ENCODE data around the gene KLHDC8A. TPM values are rescaled to one million over a fixed set of nuclear protein-coding genes. Genes with fewer than 3 reads are reported as not detected.
A peak's percentile ranks its signal among the peaks of the same experiment; 100 is the strongest.

KLHDC8A gene
- total and polyA plus RNA-seq, 7 experiments from 2014 or later, result not detected

DNA sequence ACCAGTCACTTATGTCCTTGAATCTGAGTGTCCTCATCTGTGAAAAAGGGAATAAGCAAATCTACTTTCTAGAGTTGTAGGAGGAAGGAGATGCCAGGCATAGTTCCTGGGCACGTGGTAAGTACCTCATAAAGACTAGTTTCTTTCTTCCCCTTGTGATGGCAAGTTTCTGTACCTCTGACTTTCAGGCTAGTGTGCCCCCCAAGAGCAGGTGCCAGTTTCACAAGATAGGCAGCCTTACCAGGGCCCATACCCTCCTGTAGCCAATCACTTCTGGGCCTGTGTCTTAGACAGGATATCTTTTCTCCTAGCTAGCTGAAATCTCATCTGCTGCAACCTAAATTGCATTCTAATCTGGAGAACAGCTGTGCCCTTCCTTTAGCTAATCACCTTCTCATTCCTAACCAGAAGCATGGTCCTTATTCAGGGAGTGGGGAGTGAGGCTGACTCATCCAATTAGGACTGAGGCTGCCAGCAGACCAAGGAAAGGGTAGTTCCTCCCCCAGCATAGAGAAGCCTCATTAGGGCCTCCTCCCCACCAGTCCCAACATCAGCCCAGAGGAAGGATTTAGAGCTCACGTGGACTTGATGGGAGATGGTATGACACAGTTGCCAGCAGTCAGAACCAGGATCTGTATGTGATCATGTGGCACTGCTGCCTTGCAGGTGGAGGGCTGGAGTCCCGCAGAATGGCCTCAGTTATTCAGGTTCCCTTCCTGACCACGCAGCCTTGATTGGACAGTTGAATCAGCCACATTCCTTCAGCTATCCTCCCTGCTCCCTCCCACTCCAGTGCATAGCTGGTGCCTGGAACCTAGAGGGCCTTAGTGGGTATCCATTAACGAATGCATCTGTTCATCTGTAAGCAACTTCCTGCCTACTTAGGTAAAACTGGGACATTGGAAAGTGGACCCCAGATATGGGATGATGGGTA is 7.9 kb downstream of the KLHDC8A start:
- Mint-ChIP-seq H3K4me3 (no peak overlapping the region), H3K27me3 (peaks cover 32 to 65% (median 39%) of the 10 kb centered on the region in 5 donors), H3K4me1 (peaks cover 4 to 10% (median 9%) of the 10 kb centered on the region in 7 donors), H3K36me3 (no peaks in the 10 kb centered on the region), H3K27ac (no peak overlapping the region), H3K9me3 (no peaks in the 10 kb centered on the region)
- Histone ChIP-seq H3K27me3 (ENCODE audit: control insufficient read depth in 2 of 2, insufficient read depth in 2 of 2, low read length in 2 of 2) (peaks cover 0 to 8% of the 10 kb centered on the region in 2 donors), H3K4me1 (ENCODE audit: control insufficient read depth in 2 of 2, insufficient read depth in 2 of 2, low read length in 2 of 2) (peaks cover 0 to 6% of the 10 kb centered on the region in 2 donors), H3K36me3 (ENCODE audit: control insufficient read depth in 2 of 3, insufficient read depth in 3 of 3, low read length in 3 of 3) (no peaks in the 10 kb centered on the region), H3K9me3 (ENCODE audit: control insufficient read depth in 2 of 3, low read length in 3 of 3) (no peaks in the 10 kb centered on the region), H3K4me3 (ENCODE audit: low read length) (no peak overlapping the region), H3K27ac (ENCODE audit: low read depth, low read length) (no peak overlapping the region)
- ATAC-seq (no peak), DNase-seq (no peak)
- ChIA-PET CTCF (interaction anchor here (0.6 to 1.6 kb wide), 5 partner anchors 13 to 175 kb away, joined by 3 to 6 read pairs (median 4); no protein-coding TSS in a partner anchor), POLR2A (no interaction called here)
- intact Hi-C loops (cut with micrococcal nuclease), result no loop called here

DNA sequence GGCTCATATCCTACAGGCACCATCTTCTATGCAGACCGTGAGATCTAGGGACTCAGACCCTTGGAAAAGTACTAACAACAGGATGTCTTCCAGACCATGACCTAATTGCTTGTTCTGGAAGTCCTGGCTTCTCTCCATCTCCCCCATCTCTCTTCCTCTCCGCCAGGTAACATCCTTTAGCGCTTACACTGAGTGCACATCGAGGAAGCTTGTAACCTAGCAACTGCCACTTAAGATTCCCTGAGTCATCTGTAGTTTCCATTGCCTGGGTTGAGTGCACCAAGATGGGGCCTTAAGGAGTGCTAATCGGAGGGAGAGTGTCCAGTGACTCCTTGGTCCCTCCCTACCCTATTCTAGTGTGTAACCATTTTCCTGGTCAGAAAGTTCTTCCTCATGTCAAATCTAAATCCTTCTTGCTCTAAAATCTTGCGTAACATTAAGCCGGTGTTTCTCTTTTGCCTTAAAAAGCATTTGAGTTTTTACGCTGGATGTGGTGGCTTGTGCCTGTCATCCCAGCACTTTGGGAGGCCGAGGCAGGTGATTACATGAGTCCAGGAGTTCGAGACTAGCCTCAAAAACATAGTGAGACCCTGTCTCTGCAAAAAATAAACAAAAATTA is 9.7 kb downstream of the KLHDC8A start:
- Histone ChIP-seq H3K27ac (ENCODE audit: low read depth, low read length) (no peak overlapping the region), H3K4me3 (ENCODE audit: low read length) (no peak overlapping the region), H3K4me1 (ENCODE audit: control insufficient read depth in 2 of 2, insufficient read depth in 2 of 2, low read length in 2 of 2) (peaks cover 0 to 6% of the 10 kb centered on the region in 2 donors), H3K36me3 (ENCODE audit: control insufficient read depth in 2 of 3, insufficient read depth in 3 of 3, low read length in 3 of 3) (no peaks in the 10 kb centered on the region), H3K9me3 (ENCODE audit: control insufficient read depth in 2 of 3, low read length in 3 of 3) (no peaks in the 10 kb centered on the region), H3K27me3 (ENCODE audit: control insufficient read depth in 2 of 2, insufficient read depth in 2 of 2, low read length in 2 of 2) (peaks cover 0 to 8% of the 10 kb centered on the region in 2 donors)
- no peak overlapping the region for H3K27ac Mint-ChIP-seq
- no peak overlapping the region for H3K4me3 Mint-ChIP-seq
- no peaks in the 10 kb centered on the region for H3K9me3 Mint-ChIP-seq
- no peaks in the 10 kb centered on the region for H3K36me3 Mint-ChIP-seq
- ChIA-PET POLR2A (no interaction called here), CTCF (interaction anchor here (0.7 to 1.5 kb wide), 3 partner anchors 10 to 74 kb away, joined by 3 to 6 read pairs (median 4); no protein-coding TSS in a partner anchor)
- ATAC-seq (no peak), DNase-seq (no peak)
- H3K4me1 Mint-ChIP-seq, result peaks cover 4 to 14% (median 10%) of the 10 kb centered on the region in 7 donors
- intact Hi-C loops (cut with micrococcal nuclease), result no loop called here
- peaks cover 43 to 72% (median 46%) of the 10 kb centered on the region in 5 donors for H3K27me3 Mint-ChIP-seq

DNA sequence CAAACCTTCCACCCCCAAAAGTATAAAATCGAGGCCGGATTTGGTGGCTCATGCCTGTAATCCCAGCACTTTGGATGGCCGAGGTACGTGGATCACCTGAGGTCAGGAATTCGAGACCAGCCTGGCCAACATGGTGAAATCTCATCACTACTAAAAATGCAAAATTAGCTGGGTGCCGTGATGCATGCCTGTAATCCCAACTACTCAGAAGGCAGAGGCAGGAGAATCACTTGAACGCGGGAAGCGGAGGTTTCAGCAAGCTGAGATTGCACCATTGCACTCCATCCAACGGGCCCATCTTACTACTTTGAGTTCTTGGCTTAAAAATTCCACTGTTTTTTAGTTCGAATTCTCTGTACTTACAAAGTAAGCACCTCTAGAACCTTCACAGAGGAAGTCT is 11.0 kb downstream of the KLHDC8A start:
- Mint-ChIP-seq H3K9me3 (no peaks in the 10 kb centered on the region), H3K4me3 (no peak overlapping the region), H3K27ac (no peak overlapping the region), H3K4me1 (peaks cover 4 to 14% (median 10%) of the 10 kb centered on the region in 7 donors), H3K27me3 (peaks cover 43 to 84% (median 46%) of the 10 kb centered on the region in 5 donors), H3K36me3 (no peaks in the 10 kb centered on the region)
- Histone ChIP-seq H3K9me3 (ENCODE audit: control insufficient read depth in 2 of 3, low read length in 3 of 3) (no peaks in the 10 kb centered on the region), H3K4me3 (ENCODE audit: low read length) (no peak overlapping the region), H3K36me3 (ENCODE audit: control insufficient read depth in 2 of 3, insufficient read depth in 3 of 3, low read length in 3 of 3) (no peaks in the 10 kb centered on the region), H3K4me1 (ENCODE audit: control insufficient read depth in 2 of 2, insufficient read depth in 2 of 2, low read length in 2 of 2) (peaks cover 0 to 6% of the 10 kb centered on the region in 2 donors), H3K27ac (ENCODE audit: low read depth, low read length) (no peak overlapping the region), H3K27me3 (ENCODE audit: control insufficient read depth in 2 of 2, insufficient read depth in 2 of 2, low read length in 2 of 2) (peaks cover 0 to 8% of the 10 kb centered on the region in 2 donors)
- ChIA-PET POLR2A (no interaction called here), CTCF (interaction anchor here (1.3 kb wide), 1 partner anchor 72 kb away, joined by 4 read pairs; no protein-coding TSS in a partner anchor)
- intact Hi-C loops (cut with micrococcal nuclease), result no loop called here
- DNase-seq (no peak), ATAC-seq (no peak)

DNA sequence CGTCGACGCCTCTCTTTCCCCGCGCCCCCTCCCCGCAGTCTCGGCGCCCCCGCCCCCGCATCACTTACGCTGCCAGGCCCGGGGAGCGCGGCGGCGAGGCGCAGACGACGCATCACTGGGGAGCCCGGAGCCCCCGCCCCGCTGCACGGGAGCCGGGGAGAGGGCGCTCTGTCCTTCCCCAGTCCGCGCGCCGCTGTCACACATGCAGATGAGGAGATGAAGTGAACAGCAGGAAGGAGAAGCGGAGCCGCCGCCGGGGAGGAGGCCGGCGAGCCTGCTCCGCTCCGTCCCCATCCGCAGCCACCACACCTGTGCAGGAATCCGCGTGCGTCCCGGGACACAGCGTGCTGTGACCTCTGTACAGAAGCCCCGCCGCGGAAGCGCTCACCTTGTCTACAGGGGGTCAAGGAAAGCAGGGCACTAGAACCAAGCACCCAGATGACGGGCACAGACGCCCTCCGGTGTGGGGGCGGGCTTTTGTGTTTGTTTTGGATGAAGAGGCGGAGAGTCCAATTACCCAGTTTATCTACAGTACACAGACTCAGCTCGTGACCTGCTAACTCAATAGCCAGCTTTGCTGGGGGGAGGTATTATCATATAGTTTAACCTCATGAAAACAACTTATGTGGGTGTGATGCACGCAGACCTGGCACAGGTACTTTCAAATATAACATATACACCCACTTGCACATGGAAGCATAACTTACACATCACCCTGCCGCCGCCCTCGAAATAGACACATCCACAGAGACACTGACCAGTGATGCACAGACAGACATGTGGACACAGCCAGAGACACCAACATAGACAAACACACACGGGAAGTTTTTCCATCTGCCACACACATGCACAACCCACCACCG is 12.4 kb downstream of the KLHDC8A start:
- peak overlapping the region; percentile 58 to 83 (median 76) for H3K4me3 Mint-ChIP-seq
- ATAC-seq (peak; percentile 81), DNase-seq (peak; percentile 30 to 63 (median 46))
- no peaks in the 10 kb centered on the region for H3K36me3 Mint-ChIP-seq
- peaks cover 4 to 14% (median 10%) of the 10 kb centered on the region in 7 donors for H3K4me1 Mint-ChIP-seq
- peaks cover 38 to 81% (median 45%) of the 10 kb centered on the region in 5 donors for H3K27me3 Mint-ChIP-seq
- Histone ChIP-seq H3K27me3 (ENCODE audit: control insufficient read depth in 2 of 2, insufficient read depth in 2 of 2, low read length in 2 of 2) (peaks cover 0 to 8% of the 10 kb centered on the region in 2 donors), H3K9me3 (ENCODE audit: control insufficient read depth in 2 of 3, low read length in 3 of 3) (no peaks in the 10 kb centered on the region), H3K4me1 (ENCODE audit: control insufficient read depth in 2 of 2, insufficient read depth in 2 of 2, low read length in 2 of 2) (peaks cover 0 to 6% of the 10 kb centered on the region in 2 donors), H3K4me3 (ENCODE audit: low read length) (peak overlapping the region; percentile 36), H3K27ac (ENCODE audit: low read depth, low read length) (no peak overlapping the region), H3K36me3 (ENCODE audit: control insufficient read depth in 2 of 3, insufficient read depth in 3 of 3, low read length in 3 of 3) (no peaks in the 10 kb centered on the region)
- H3K9me3 Mint-ChIP-seq, result no peaks in the 10 kb centered on the region
- intact Hi-C loops (cut with micrococcal nuclease), result no loop called here
- no peak overlapping the region for H3K27ac Mint-ChIP-seq
- ChIA-PET POLR2A (no interaction called here), CTCF (no interaction called here)

DNA sequence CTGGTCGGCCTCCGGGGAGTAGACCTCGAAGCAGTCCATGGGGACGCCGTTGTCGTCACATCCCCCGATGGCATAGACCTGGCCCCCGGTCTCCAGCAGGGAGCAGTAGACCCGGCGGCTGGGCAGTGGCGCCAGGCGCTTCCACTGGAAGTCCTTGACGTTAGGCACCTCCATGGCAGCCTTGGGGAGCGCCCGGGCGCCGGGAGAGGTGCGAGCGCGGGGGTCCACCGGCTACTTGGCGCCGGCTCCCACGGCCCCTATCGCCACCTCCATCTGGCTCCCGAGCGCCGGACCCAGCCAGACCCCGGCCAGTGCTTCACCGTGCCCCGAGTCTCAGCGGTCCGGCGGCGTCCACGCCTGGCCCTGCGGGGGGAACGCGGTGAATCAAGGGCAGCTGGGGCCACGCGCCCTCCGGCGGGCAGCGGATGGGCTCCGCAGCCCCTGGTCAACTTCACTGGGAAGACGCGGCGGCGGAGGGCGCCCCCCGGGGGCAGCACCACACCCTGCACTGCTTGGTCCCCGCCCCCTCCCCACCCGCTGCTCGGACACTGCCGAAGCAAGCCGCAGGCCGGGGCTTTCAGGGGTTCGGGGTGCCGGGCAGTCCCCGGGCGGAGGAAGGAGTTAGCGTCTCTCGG is 13.2 kb downstream of the KLHDC8A start:
- H3K9me3 ChIP-seq (ENCODE audit: control insufficient read depth in 2 of 3, low read length in 3 of 3), result no peaks in the 10 kb centered on the region
- H3K27me3 ChIP-seq (ENCODE audit: control insufficient read depth in 2 of 2, insufficient read depth in 2 of 2, low read length in 2 of 2), result peaks cover 0 to 8% of the 10 kb centered on the region in 2 donors
- Mint-ChIP-seq H3K27ac (no peak overlapping the region), H3K27me3 (peaks cover 38 to 80% (median 46%) of the 10 kb centered on the region in 5 donors), H3K4me1 (peaks cover 4 to 14% (median 10%) of the 10 kb centered on the region in 7 donors), H3K4me3 (peak overlapping the region in 7 of 10 donors; percentile 71 to 83 (median 82)), H3K36me3 (no peaks in the 10 kb centered on the region), H3K9me3 (no peaks in the 10 kb centered on the region)
- peak; percentile 24 for ATAC-seq
- peak overlapping the region; percentile 36 for H3K4me3 ChIP-seq (ENCODE audit: low read length)
- H3K36me3 ChIP-seq (ENCODE audit: control insufficient read depth in 2 of 3, insufficient read depth in 3 of 3, low read length in 3 of 3), result no peaks in the 10 kb centered on the region
- no peak for DNase-seq
- peaks cover 0 to 6% of the 10 kb centered on the region in 2 donors for H3K4me1 ChIP-seq (ENCODE audit: control insufficient read depth in 2 of 2, insufficient read depth in 2 of 2, low read length in 2 of 2)
- intact Hi-C loops (cut with micrococcal nuclease), result no loop called here
- no peak overlapping the region for H3K27ac ChIP-seq (ENCODE audit: low read depth, low read length)
- ChIA-PET CTCF (no interaction called here), POLR2A (no interaction called here)

DNA sequence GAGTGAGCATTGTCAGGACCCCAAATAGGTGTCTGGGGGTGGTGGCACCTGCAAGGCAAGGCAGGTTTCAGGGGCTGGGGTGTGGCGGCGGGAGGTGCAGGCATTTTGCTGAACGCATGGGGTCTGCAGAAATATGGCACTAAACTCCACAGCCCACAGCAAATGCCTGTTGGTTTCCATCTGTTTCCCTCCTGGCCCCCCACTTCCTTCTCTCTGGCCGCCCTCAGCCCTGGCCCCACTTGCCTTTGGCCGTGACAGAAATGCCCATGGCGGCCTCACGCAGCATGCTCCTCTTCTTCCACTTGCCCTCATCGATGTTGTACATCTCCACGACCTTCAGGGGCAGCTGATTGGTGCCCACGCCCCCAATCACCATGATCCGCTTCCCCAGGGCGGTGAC is 13.7 kb downstream of the KLHDC8A start:
- H3K27me3 Mint-ChIP-seq, result peaks cover 38 to 75% (median 41%) of the 10 kb centered on the region in 5 donors
- POLR2A ChIA-PET, result no interaction called here
- no peak overlapping the region for H3K4me3 ChIP-seq (ENCODE audit: low read length)

More for the DNA sequence above, 13.7 kb downstream of the KLHDC8A start:
- Histone ChIP-seq H3K36me3 (ENCODE audit: control insufficient read depth in 2 of 3, insufficient read depth in 3 of 3, low read length in 3 of 3) (no peaks in the 10 kb centered on the region), H3K27ac (ENCODE audit: low read depth, low read length) (no peak overlapping the region), H3K27me3 (ENCODE audit: control insufficient read depth in 2 of 2, insufficient read depth in 2 of 2, low read length in 2 of 2) (peaks cover 0 to 8% of the 10 kb centered on the region in 2 donors), H3K9me3 (ENCODE audit: control insufficient read depth in 2 of 3, low read length in 3 of 3) (no peaks in the 10 kb centered on the region), H3K4me1 (ENCODE audit: control insufficient read depth in 2 of 2, insufficient read depth in 2 of 2, low read length in 2 of 2) (peaks cover 0 to 6% of the 10 kb centered on the region in 2 donors)
- ATAC-seq, result no peak
- H3K4me1 Mint-ChIP-seq, result peaks cover 4 to 14% (median 10%) of the 10 kb centered on the region in 7 donors
- intact Hi-C loops (cut with micrococcal nuclease), result no loop called here
- CTCF ChIA-PET, result no interaction called here
- H3K9me3 Mint-ChIP-seq, result no peaks in the 10 kb centered on the region
- no peak for DNase-seq
- peak overlapping the region in 6 of 10 donors; percentile 34 to 82 (median 46) for H3K4me3 Mint-ChIP-seq
- H3K27ac Mint-ChIP-seq, result no peak overlapping the region
- no peaks in the 10 kb centered on the region for H3K36me3 Mint-ChIP-seq
